ENCODE results near the gene RBMS1.

The RBMS1 gene

DNA sequence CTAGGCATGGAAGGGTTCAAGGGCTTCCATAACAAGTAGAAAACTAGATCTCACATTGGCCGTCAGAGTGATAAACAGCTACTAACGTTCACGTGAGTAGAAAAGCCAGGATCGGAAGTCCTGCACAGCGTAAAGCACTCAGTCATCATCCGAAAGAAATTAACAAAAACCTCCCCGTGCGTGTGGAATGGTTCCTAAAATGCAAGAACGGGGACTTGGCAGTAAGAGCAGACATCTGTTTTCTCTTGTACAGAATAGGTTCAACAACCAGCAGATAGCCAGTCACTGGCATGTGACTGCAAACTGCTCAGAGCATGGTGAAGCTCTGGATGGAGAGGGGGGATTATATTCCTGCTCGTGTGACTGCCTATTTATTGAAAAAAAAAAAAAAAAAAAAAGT lies 186.6 kb downstream of the RBMS1 start:
- in situ Hi-C loops (cut with MboI; ENCODE audit: low pct_unique_long_range_greater_than_20kb, low sequenced_read_pairs, unreplicated experiment): no loop called here
- no peak for TF ChIP-seq CTCF (IDR thresholded peaks at IDR 0.05; ENCODE audit: extremely low read depth, insufficient read depth, missing control alignments)
- no peak for DNase-seq (ENCODE audit: low spot score)

- no peak for DNase-seq (ENCODE audit: low spot score)
- no peak for TF ChIP-seq CTCF (IDR thresholded peaks at IDR 0.05; ENCODE audit: extremely low read depth, insufficient read depth, missing control alignments)
- in situ Hi-C loops (cut with MboI; ENCODE audit: low pct_unique_long_range_greater_than_20kb, low sequenced_read_pairs, unreplicated experiment): no loop called here
Measured at GRCh38 chr2:160305081-160305750, 188.4 kb downstream of the RBMS1 start.

GRCh38 chr2:160303527-160303926 lies 190.1 kb downstream of the RBMS1 start:
- in situ Hi-C loops (cut with MboI; ENCODE audit: low pct_unique_long_range_greater_than_20kb, low sequenced_read_pairs, unreplicated experiment): no loop called here
- no peak for DNase-seq (ENCODE audit: low spot score)
- TF ChIP-seq CTCF (IDR thresholded peaks at IDR 0.05; ENCODE audit: extremely low read depth, insufficient read depth, missing control alignments): no peak

- in situ Hi-C loops (cut with MboI; ENCODE audit: low pct_unique_long_range_greater_than_20kb, low sequenced_read_pairs, unreplicated experiment): no loop called here
- no peak for TF ChIP-seq CTCF (IDR thresholded peaks at IDR 0.05; ENCODE audit: extremely low read depth, insufficient read depth, missing control alignments)
- DNase-seq (ENCODE audit: low spot score): no peak
Measured at GRCh38 chr2:160303076-160303475, 190.5 kb downstream of the RBMS1 start.

- in situ Hi-C loops (cut with MboI; ENCODE audit: low pct_unique_long_range_greater_than_20kb, low sequenced_read_pairs, unreplicated experiment): no loop called here
- DNase-seq (ENCODE audit: low spot score): no peak
- TF ChIP-seq CTCF (IDR thresholded peaks at IDR 0.05; ENCODE audit: extremely low read depth, insufficient read depth, missing control alignments): no peak
Measured at GRCh38 chr2:160301420-160301819, 192.2 kb downstream of the RBMS1 start.

DNA sequence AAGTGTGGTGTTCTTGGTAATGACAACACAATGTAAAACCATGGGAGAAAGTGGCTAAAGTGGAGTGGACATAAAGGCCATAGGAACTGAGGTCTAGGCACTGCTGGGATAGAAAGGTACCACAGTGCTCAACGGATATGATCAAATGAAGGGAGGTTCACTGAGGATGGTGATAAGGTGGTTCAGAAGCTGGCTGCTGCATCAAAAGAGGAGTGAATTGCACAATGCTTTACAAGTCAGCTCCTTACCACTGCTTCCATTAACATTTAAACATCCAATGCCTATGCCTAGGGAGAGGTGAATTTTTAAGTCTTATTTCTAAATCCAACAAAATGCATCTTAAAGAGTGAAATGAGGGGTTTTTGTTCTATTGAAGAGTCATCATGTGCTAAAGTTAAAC lies 193.4 kb downstream of the RBMS1 start:
- no peak for TF ChIP-seq CTCF (IDR thresholded peaks at IDR 0.05; ENCODE audit: extremely low read depth, insufficient read depth, missing control alignments)
- no peak for DNase-seq (ENCODE audit: low spot score)
- in situ Hi-C loops (cut with MboI; ENCODE audit: low pct_unique_long_range_greater_than_20kb, low sequenced_read_pairs, unreplicated experiment): no loop called here
